IMR-90 (cell line): ENCODE data around the gene MMRN1. TPM values are rescaled to one million over a fixed set of nuclear protein-coding genes. Genes with fewer than 3 reads are reported as not detected.

Experiments used
- ATAC-seq: fragments of 200-7000 bp; cut with Tn5 transposase; 2 replicates; pipeline ENCODE4 v1.9.1; 2020; ENCODE audit warnings: low read depth, mild to moderate bottlenecking, moderate library complexity
- BruUV-seq: library from RNA; stranded (reverse); fragments of 400-500 nt; replicated peaks from 2 replicates; lab custom pipeline; 2021; lab: Mats Ljungman, UMichigan
- CTCF ChIA-PET: fragments of 300-600 bp; formaldehyde crosslinking; extraction: SDS; loops from one replicate; lab custom pipeline; 2021; ENCODE audit warnings: antibody characterized with exemption; lab: Yijun Ruan, JAX
- POLR2A ChIA-PET: fragments of 300-600 bp; sonication (Branson Sonifier 250); formaldehyde crosslinking; loops from one replicate; lab custom pipeline; 2022; ENCODE audit warnings: antibody characterized with exemption; ENCODE audit not compliant: unreplicated experiment; lab: Charles Lee
- DNase-seq: peaks from one replicate; pipeline ENCODE4 v3.0.0; 2013
- H2AFZ ChIP-seq: replicated peaks from 2 replicates; pipeline ENCODE3; 2013; ENCODE audit warnings: low read length, mild to moderate bottlenecking; ENCODE audit not compliant: poor library complexity
- H2AK5ac ChIP-seq: 2 replicates; pipeline ENCODE4 v1.6.1; 2013; ENCODE audit warnings: low read depth, low read length, inconsistent platforms
- H2AK9ac ChIP-seq: replicated peaks from 2 replicates; pipeline ENCODE3; 2013; ENCODE audit warnings: mild to moderate bottlenecking, low read depth, low read length, moderate library complexity; ENCODE audit not compliant: poor library complexity
- H2BK120ac ChIP-seq: 2 replicates; pipeline ENCODE4 v1.6.1; 2013; ENCODE audit warnings: low read depth, low read length, inconsistent platforms
- H2BK15ac ChIP-seq: 3 replicates; pipeline ENCODE4 v1.6.1; 2013; ENCODE audit warnings: low read depth, low read length, inconsistent platforms
- H2BK20ac ChIP-seq: 2 replicates; pipeline ENCODE4 v1.6.1; 2013; ENCODE audit warnings: low read depth, mild to moderate bottlenecking, inconsistent platforms, low read length, moderate library complexity
- H2BK5ac ChIP-seq: 2 replicates; pipeline ENCODE4 v1.6.1; 2013; ENCODE audit warnings: mild to moderate bottlenecking, low read depth, low read length, inconsistent platforms; ENCODE audit not compliant: poor library complexity, severe bottlenecking
- H3K14ac ChIP-seq: replicated peaks from 2 replicates; pipeline ENCODE4 v1.6.1; 2013; ENCODE audit warnings: low read depth, low read length, inconsistent platforms
- H3K18ac ChIP-seq: 2 replicates; pipeline ENCODE4 v1.6.1; 2013; ENCODE audit warnings: low read depth, low read length, control low read depth
- H3K23ac ChIP-seq: 2 replicates; pipeline ENCODE4 v1.6.1; 2013; ENCODE audit warnings: low read depth, low read length, inconsistent platforms
- H3K27ac ChIP-seq: 2 replicates; pipeline ENCODE4 v1.5.1; 2013; ENCODE audit warnings: mild to moderate bottlenecking, control low read depth, low read length; ENCODE audit not compliant: insufficient read depth
- H3K27me3 ChIP-seq: 2 replicates; pipeline ENCODE4 v1.6.1; 2013; ENCODE audit warnings: low read length; ENCODE audit not compliant: control insufficient read depth, insufficient read depth
- H3K36me3 ChIP-seq: 2 replicates; pipeline ENCODE4 v1.6.1; 2013; ENCODE audit warnings: low read length, mixed read lengths; ENCODE audit not compliant: control insufficient read depth, insufficient read depth
- H3K4ac ChIP-seq: 2 replicates; pipeline ENCODE4 v1.6.1; 2013; ENCODE audit warnings: low read depth, low read length, inconsistent platforms
- H3K4me1 ChIP-seq: 2 replicates; pipeline ENCODE4 v1.6.1; 2013; ENCODE audit warnings: low read length, mixed read lengths; ENCODE audit not compliant: control insufficient read depth, insufficient read depth
- H3K4me2 ChIP-seq: 2 replicates; pipeline ENCODE4 v1.6.1; 2013; ENCODE audit warnings: low read depth, mild to moderate bottlenecking, control low read depth, low read length, moderate library complexity
- H3K4me3 ChIP-seq: 2 replicates; pipeline ENCODE4 v1.5.1; 2013; ENCODE audit warnings: low read depth, mild to moderate bottlenecking, control low read depth, low read length, moderate library complexity; ENCODE audit not compliant: insufficient read depth
- H3K56ac ChIP-seq: 2 replicates; pipeline ENCODE4 v1.6.1; 2013; ENCODE audit warnings: low read length, inconsistent platforms; ENCODE audit not compliant: insufficient read depth; ENCODE audit errors: extremely low read depth
- H3K79me1 ChIP-seq, 2 experiments: 2 replicates each; pipeline ENCODE4 v1.6.1; 2013; ENCODE audit warnings: low read length in 2 of 2, inconsistent platforms in 1 of 2, low read depth in 1 of 2
- H3K9ac ChIP-seq: 2 replicates; pipeline ENCODE4 v1.6.1; 2013; ENCODE audit warnings: low read depth, low read length, control low read depth
- H3K9me1 ChIP-seq: 2 replicates; pipeline ENCODE4 v1.6.1; 2013; ENCODE audit warnings: low read length, inconsistent platforms; ENCODE audit not compliant: insufficient read depth
- H3K9me3 ChIP-seq: 2 replicates; pipeline ENCODE4 v1.6.1; 2013; ENCODE audit warnings: low read length; ENCODE audit not compliant: control insufficient read depth, insufficient read depth
- H4K20me1 ChIP-seq: 2 replicates; pipeline ENCODE4 v1.6.1; 2013; ENCODE audit warnings: low read length, inconsistent platforms; ENCODE audit not compliant: insufficient read depth
- H4K5ac ChIP-seq: 2 replicates; pipeline ENCODE4 v1.6.1; 2013; ENCODE audit warnings: mild to moderate bottlenecking, low read depth, low read length, control low read depth
- H4K8ac ChIP-seq, 2 experiments: 2 replicates each; pipeline ENCODE4 v1.6.1; 2013; ENCODE audit warnings: low read depth in 2 of 2, low read length in 2 of 2, control low read depth in 1 of 2, inconsistent platforms in 1 of 2
- H4K91ac ChIP-seq: 2 replicates; pipeline ENCODE4 v1.6.1; 2013; ENCODE audit warnings: low read depth, low read length, inconsistent platforms; ENCODE audit not compliant: insufficient read depth
- BHLHE40 ChIP-seq: fragments of 150-350 bp; IDR thresholded peaks from 2 replicates; pipeline ENCODE4 v1.6.1; 2016; ENCODE audit warnings: mild to moderate bottlenecking, low read depth, low read length
- CEBPB ChIP-seq: IDR thresholded peaks from 2 replicates; pipeline ENCODE4 v1.6.1; 2012; ENCODE audit warnings: low read depth, low read length, improper control_type of control experiment
- CHD1 ChIP-seq: IDR thresholded peaks from 2 replicates; pipeline ENCODE4 v1.6.1; 2012; ENCODE audit warnings: low read depth, low read length, improper control_type of control experiment
- ELK1 ChIP-seq: fragments of 150-350 bp; IDR thresholded peaks from 2 replicates; pipeline ENCODE4 v1.6.1; 2016; ENCODE audit warnings: low read depth, mild to moderate bottlenecking, low read length, moderate library complexity, borderline replicate concordance
- FOS ChIP-seq: fragments of 150-350 bp; IDR thresholded peaks from 2 replicates; pipeline ENCODE4 v1.6.1; 2016; ENCODE audit warnings: low read depth, low read length
- MAFK ChIP-seq: IDR thresholded peaks from 2 replicates; pipeline ENCODE4 v1.6.1; 2012; ENCODE audit warnings: low read depth, low read length, improper control_type of control experiment
- MAZ ChIP-seq: IDR thresholded peaks from 2 replicates; pipeline ENCODE4 v1.6.1; 2012; ENCODE audit warnings: low read depth, mild to moderate bottlenecking, low read length, improper control_type of control experiment, moderate library complexity, borderline replicate concordance
- MXI1 ChIP-seq: IDR thresholded peaks from 2 replicates; pipeline ENCODE4 v1.6.1; 2012; ENCODE audit warnings: low read depth, mild to moderate bottlenecking, low read length, moderate library complexity, borderline replicate concordance
- NFE2L2 ChIP-seq: fragments of 150-350 bp; IDR thresholded peaks from 2 replicates; pipeline ENCODE4 v1.6.1; 2016; ENCODE audit warnings: low read depth, mild to moderate bottlenecking, low read length
- POLR2A ChIP-seq: IDR thresholded peaks from 2 replicates; pipeline ENCODE4 v1.6.1; 2012; ENCODE audit warnings: mild to moderate bottlenecking, low read depth, low read length
- RAD21 ChIP-seq: IDR thresholded peaks from 2 replicates; pipeline ENCODE4 v1.6.1; 2012; ENCODE audit warnings: low read length, improper control_type of control experiment
- RCOR1 ChIP-seq: IDR thresholded peaks from 2 replicates; pipeline ENCODE4 v1.6.1; 2012; ENCODE audit warnings: mild to moderate bottlenecking, low read length, improper control_type of control experiment; ENCODE audit not compliant: insufficient replicate concordance
- RFX5 ChIP-seq: IDR thresholded peaks from 2 replicates; pipeline ENCODE4 v1.8.0; 2012; ENCODE audit warnings: low read depth, mild to moderate bottlenecking, low read length, moderate library complexity
- SMC3 ChIP-seq: fragments of 150-350 bp; IDR thresholded peaks from 2 replicates; pipeline ENCODE4 v1.6.1; 2016; ENCODE audit warnings: low read depth, mild to moderate bottlenecking, antibody characterized with exemption, low read length, moderate library complexity
- USF2 ChIP-seq: fragments of 150-350 bp; IDR thresholded peaks from 2 replicates; pipeline ENCODE4 v1.6.1; 2017; ENCODE audit warnings: mild to moderate bottlenecking, antibody characterized with exemption, low read length, low read depth
- WGBS, 2 experiments: methylation state at CpG; one replicate each; pipeline versions ENCODE4 v1.1.5 to v1.1.7; 2013; ENCODE audit warnings: missing lambda C conversion rate in 2 of 2; ENCODE audit not compliant: insufficient read length in 1 of 2; ENCODE audit errors: extremely low coverage in 2 of 2; 5-methylcytosine and 5-hydroxymethylcytosine counted together
- dilution Hi-C: fragments of 300-500 bp; cut with HindIII; formaldehyde crosslinking; loops from one replicate; pipeline ENCODE4 v1.14.3; 2018; ENCODE audit warnings: low sequenced_read_pairs; ENCODE audit not compliant: unreplicated experiment
- in situ Hi-C: fragments of 300-500 bp; cut with MboI; formaldehyde crosslinking; loops from 3 replicates; pipeline ENCODE4 v1.14.3; 2019; ENCODE audit warnings: low sequenced_read_pairs, inconsistent platforms, mixed read lengths
- intact Hi-C: fragments of 100-400 bp; cut with micrococcal nuclease; formaldehyde crosslinking; loops from 2 replicates; pipeline ENCODE4 v1.10.0; 2022
- polyA plus RNA-seq, 3 experiments: library from polyadenylated mRNA; depleted of rRNA; stranded (reverse); fragments of >200 nt; gene quantifications; 2 replicates each; pipeline ENCODE4 v1.2.3, GENCODE V29; 2012; ENCODE audit warnings: low replicate concordance in 1 of 3
- total RNA-seq: library from RNA; depleted of rRNA; stranded (reverse); fragments of >200 nt; gene quantifications from 2 replicates; pipeline ENCODE4 v1.2.3, GENCODE V29; 2012
- TF ChIP-seq, protein P1 (sequence below): conservative IDR thresholded peaks from 2 replicates; pipeline ENCODE4 v1.5.1; 2012; ENCODE audit warnings: mild to moderate bottlenecking, low read depth, low read length, improper control_type of control experiment

The MMRN1 gene
- total and polyA plus RNA-seq, 2 of the 4 experiments (the other 2 are of a cell fraction): not detected

GRCh38 chr4:89994176-89994873 lies 99.7 kb downstream of the MMRN1 start:
- no peaks in the 10 kb centered on the region for H4K20me1 ChIP-seq
- POLR2A ChIA-PET: no interaction called here
- no peak for DNase-seq

More at GRCh38 chr4:89994176-89994873, 99.7 kb downstream of the MMRN1 start:
- no peaks in the 10 kb centered on the region for H3K9me1 ChIP-seq
- CTCF ChIA-PET: no interaction called here
- in situ Hi-C loops: no loop called here
- no peak overlapping the region for H2AFZ ChIP-seq
- no peak overlapping the region for H4K8ac ChIP-seq
- 44% methylated on average over 1 of the region's 3 CpGs; no CpG with 5 or more reads in 1 of the 2 experiments for WGBS, 2 experiments
- no TSS peak for BruUV-seq
- no peaks in the 10 kb centered on the region for H3K27me3 ChIP-seq
- H3K4me1 ChIP-seq: no peaks in the 10 kb centered on the region
- no peaks in the 10 kb centered on the region for H3K36me3 ChIP-seq
- no peak overlapping the region for H3K9ac ChIP-seq
- H4K91ac ChIP-seq: no peak overlapping the region
- H3K9me3 ChIP-seq: no peaks in the 10 kb centered on the region
- H2BK5ac ChIP-seq: no peak overlapping the region
- no peak overlapping the region for H2BK120ac ChIP-seq
- no peak overlapping the region for H4K5ac ChIP-seq
- ATAC-seq: no peak
- H3K79me1 ChIP-seq: no peaks in the 10 kb centered on the region
- H3K4ac ChIP-seq: no peak overlapping the region
- H2BK20ac ChIP-seq: no peak overlapping the region
- no peak overlapping the region for H3K27ac ChIP-seq
- no peak overlapping the region for H3K18ac ChIP-seq
- intact Hi-C loops: no loop called here
- H3K14ac ChIP-seq: no peak overlapping the region
- no peak overlapping the region for H2AK5ac ChIP-seq
- H3K23ac ChIP-seq: no peak overlapping the region
- H3K4me3 ChIP-seq: no peak overlapping the region
- no peak overlapping the region for H2BK15ac ChIP-seq
- TF ChIP-seq BHLHE40: no peak
- no peak for TF ChIP-seq RCOR1
- TF ChIP-seq RAD21: no peak
- TF ChIP-seq MAFK: no peak
- no peak for TF ChIP-seq POLR2A
- no peak for TF ChIP-seq NFE2L2
- no peak for TF ChIP-seq ELK1
- no peak for TF ChIP-seq MXI1
- no peak for TF ChIP-seq FOS
- TF ChIP-seq, protein P1, sequence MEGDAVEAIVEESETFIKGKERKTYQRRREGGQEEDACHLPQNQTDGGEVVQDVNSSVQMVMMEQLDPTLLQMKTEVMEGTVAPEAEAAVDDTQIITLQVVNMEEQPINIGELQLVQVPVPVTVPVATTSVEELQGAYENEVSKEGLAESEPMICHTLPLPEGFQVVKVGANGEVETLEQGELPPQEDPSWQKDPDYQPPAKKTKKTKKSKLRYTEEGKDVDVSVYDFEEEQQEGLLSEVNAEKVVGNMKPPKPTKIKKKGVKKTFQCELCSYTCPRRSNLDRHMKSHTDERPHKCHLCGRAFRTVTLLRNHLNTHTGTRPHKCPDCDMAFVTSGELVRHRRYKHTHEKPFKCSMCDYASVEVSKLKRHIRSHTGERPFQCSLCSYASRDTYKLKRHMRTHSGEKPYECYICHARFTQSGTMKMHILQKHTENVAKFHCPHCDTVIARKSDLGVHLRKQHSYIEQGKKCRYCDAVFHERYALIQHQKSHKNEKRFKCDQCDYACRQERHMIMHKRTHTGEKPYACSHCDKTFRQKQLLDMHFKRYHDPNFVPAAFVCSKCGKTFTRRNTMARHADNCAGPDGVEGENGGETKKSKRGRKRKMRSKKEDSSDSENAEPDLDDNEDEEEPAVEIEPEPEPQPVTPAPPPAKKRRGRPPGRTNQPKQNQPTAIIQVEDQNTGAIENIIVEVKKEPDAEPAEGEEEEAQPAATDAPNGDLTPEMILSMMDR: no peak
- no peak for TF ChIP-seq MAZ
- no peak for TF ChIP-seq CHD1
- no peak for TF ChIP-seq CEBPB
- TF ChIP-seq USF2: no peak
- TF ChIP-seq RFX5: no peak
- TF ChIP-seq SMC3: no peak
- no peak overlapping the region for H3K4me2 ChIP-seq
- no peak overlapping the region for H2AK9ac ChIP-seq
- H3K56ac ChIP-seq: no peak overlapping the region
- dilution Hi-C loops: no loop called here
